AG04450 (cell line): ENCODE data around the gene CDH4. TPM values are rescaled to one million over a fixed set of nuclear protein-coding genes. Genes with fewer than 3 reads are reported as not detected.

Experiments
- CTCF ChIA-PET: fragments of 300-600, 350-600 bp; formaldehyde crosslinking; extraction: SDS; loops from one replicate; lab custom pipeline; 2022; ENCODE audit warnings: antibody characterized with exemption, inconsistent platforms; lab: Charles Lee
- POLR2A ChIA-PET: fragments of 350-600 bp; formaldehyde crosslinking; extraction: SDS; loops from one replicate; lab custom pipeline; 2021; ENCODE audit warnings: antibody characterized with exemption, inconsistent platforms; lab: Yijun Ruan, JAX
- DNase-seq: peaks from one replicate; pipeline ENCODE4 v3.0.0-alpha.2; 2011; ENCODE audit warnings: low read depth, low spot score
- H3K27ac ChIP-seq: one replicate; pipeline ENCODE4 v1.5.1; 2012; ENCODE audit warnings: low read depth, low read length, control low read depth
- H3K27me3 ChIP-seq: one replicate; pipeline ENCODE4 v1.6.0; 2012; ENCODE audit warnings: low read length; ENCODE audit not compliant: control insufficient read depth, insufficient read depth
- H3K4me3 ChIP-seq: 2 replicates; pipeline ENCODE4 v1.5.1; 2011; ENCODE audit warnings: mild to moderate bottlenecking, low read depth, low read length, control low read depth
- H3K9me3 ChIP-seq: 2 replicates; pipeline ENCODE4 v1.5.1; 2012; ENCODE audit warnings: low read length; ENCODE audit not compliant: control insufficient read depth, insufficient read depth
- polyA plus RNA-seq: library from polyadenylated mRNA; depleted of rRNA; stranded (reverse); fragments of >200 nt; gene quantifications from 2 replicates; pipeline ENCODE4 v1.2.3, GENCODE V29; 2011
- TF ChIP-seq, protein P1 (sequence below): IDR thresholded peaks from 2 replicates; pipeline ENCODE4 v1.5.1; 2011; ENCODE audit warnings: low read depth, low read length, control low read depth, inconsistent platforms

CDH4 gene
- polyA plus RNA-seq, 1 experiment = 1.6 TPM

- POLR2A ChIA-PET = no interaction called here
- H3K27ac ChIP-seq = no peak overlapping the region
- H3K27me3 ChIP-seq = no peaks in the 10 kb centered on the region
- DNase-seq = no peak
- peaks cover under 1% of the 10 kb centered on the region; the same call in 1 of the 2 replicates for H3K9me3 ChIP-seq
- H3K4me3 ChIP-seq = no peak overlapping the region
- CTCF ChIA-PET = no interaction called here
- TF ChIP-seq, protein P1, sequence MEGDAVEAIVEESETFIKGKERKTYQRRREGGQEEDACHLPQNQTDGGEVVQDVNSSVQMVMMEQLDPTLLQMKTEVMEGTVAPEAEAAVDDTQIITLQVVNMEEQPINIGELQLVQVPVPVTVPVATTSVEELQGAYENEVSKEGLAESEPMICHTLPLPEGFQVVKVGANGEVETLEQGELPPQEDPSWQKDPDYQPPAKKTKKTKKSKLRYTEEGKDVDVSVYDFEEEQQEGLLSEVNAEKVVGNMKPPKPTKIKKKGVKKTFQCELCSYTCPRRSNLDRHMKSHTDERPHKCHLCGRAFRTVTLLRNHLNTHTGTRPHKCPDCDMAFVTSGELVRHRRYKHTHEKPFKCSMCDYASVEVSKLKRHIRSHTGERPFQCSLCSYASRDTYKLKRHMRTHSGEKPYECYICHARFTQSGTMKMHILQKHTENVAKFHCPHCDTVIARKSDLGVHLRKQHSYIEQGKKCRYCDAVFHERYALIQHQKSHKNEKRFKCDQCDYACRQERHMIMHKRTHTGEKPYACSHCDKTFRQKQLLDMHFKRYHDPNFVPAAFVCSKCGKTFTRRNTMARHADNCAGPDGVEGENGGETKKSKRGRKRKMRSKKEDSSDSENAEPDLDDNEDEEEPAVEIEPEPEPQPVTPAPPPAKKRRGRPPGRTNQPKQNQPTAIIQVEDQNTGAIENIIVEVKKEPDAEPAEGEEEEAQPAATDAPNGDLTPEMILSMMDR = no peak
These were observed 504.1 kb downstream of the CDH4 start for GRCh38 chr20:61755971-61756845.

- ChIA-PET CTCF (no interaction called here), POLR2A (no interaction called here)
- no peaks in the 10 kb centered on the region for H3K27me3 ChIP-seq
- H3K9me3 ChIP-seq = no peaks in the 10 kb centered on the region
- TF ChIP-seq, protein P1 = no peak
- no peak overlapping the region for H3K4me3 ChIP-seq
- no peak overlapping the region for H3K27ac ChIP-seq
- DNase-seq = no peak
These were observed 505.1 kb downstream of the CDH4 start for GRCh38 chr20:61756966-61757677.

GRCh38 chr20:61757678-61758563, 505.9 kb downstream of the CDH4 start:
- TF ChIP-seq, protein P1 = no peak
- no peak for DNase-seq
- Histone ChIP-seq H3K27ac (no peak overlapping the region), H3K4me3 (no peak overlapping the region), H3K9me3 (no peaks in the 10 kb centered on the region), H3K27me3 (no peaks in the 10 kb centered on the region)
- ChIA-PET POLR2A (no interaction called here), CTCF (no interaction called here)

DNA sequence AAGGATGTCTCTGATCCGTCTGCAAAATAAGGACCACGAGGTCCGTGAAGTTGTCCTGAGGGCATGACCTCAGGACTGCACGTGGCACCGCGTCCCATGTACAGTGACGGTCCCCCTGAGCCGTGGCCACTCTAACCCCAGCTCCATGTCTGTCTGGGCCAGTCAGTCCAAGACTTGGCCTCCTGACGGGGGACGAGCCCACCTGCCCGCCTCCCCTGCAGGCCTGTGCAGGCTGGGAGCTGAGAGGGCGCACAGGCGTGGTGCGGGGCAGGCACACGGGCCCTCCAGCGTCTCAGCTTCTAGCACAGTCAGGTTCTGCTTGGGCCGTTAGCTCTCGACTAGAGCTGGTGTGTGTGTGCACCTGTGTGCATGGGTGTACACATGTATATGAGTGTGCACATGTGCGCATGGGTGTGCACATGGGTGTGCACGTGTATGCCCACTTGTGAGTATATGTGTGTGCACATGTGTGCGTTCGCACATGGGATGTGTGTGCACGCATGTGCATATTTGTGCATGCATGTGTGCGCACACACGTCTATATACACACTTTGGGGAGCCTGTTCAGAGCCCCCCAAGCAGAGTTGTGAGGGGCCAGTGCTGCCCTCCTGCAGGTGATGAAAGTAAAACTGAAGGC, 506.6 kb downstream of the CDH4 start:
- TF ChIP-seq, protein P1 = no peak
- no peaks in the 10 kb centered on the region for H3K27me3 ChIP-seq
- H3K9me3 ChIP-seq = no peaks in the 10 kb centered on the region
- CTCF ChIA-PET = no interaction called here
- no peak overlapping the region for H3K4me3 ChIP-seq
- H3K27ac ChIP-seq = no peak overlapping the region
- no peak for DNase-seq
- POLR2A ChIA-PET = no interaction called here
